Neural progenitor cell (in vitro differentiated cells): Measurements from ENCODE around the gene ZNF346. TPM values are rescaled to one million over a fixed set of nuclear protein-coding genes. Genes with fewer than 3 reads are reported as not detected.
"Not testable (repeated sequence)": the region's sequence is repeated elsewhere in the genome, so short reads cannot be mapped to it uniquely, and the experiment has no call there.

ENCODE experiments used
- DNase-seq: peaks from one replicate; pipeline ENCODE4 v3.0.0-alpha.2; 2016; ENCODE audit warnings: low spot score
- H2AFZ ChIP-seq: fragments of 200-600 bp; sonication (generic); replicated peaks from 2 replicates; pipeline ENCODE4 v1.6.1; 2016; ENCODE audit warnings: antibody characterized with exemption
- H3F3A ChIP-seq: fragments of 200-600 bp; sonication (generic); 2 replicates; pipeline ENCODE4 v1.6.1; 2016; ENCODE audit warnings: antibody characterized with exemption, low read depth
- H3K27ac ChIP-seq: fragments of 200-600 bp; sonication (generic); 2 replicates; pipeline ENCODE4 v1.5.1; 2016; ENCODE audit warnings: mild to moderate bottlenecking
- H3K27me3 ChIP-seq: fragments of 200-600 bp; sonication (generic); 2 replicates; pipeline ENCODE4 v1.6.1; 2016; ENCODE audit warnings: mild to moderate bottlenecking, moderate library complexity
- H3K36me3 ChIP-seq: fragments of 200-600 bp; sonication (generic); 2 replicates; pipeline ENCODE4 v1.5.1; 2016
- H3K4me1 ChIP-seq: fragments of 200-600 bp; sonication (generic); 2 replicates; pipeline ENCODE4 v1.6.1; 2016; ENCODE audit warnings: mixed run types
- H3K4me2 ChIP-seq: fragments of 200-600 bp; sonication (generic); 2 replicates; pipeline ENCODE4 v1.6.1; 2016
- H3K4me3 ChIP-seq: fragments of 200-600 bp; sonication (generic); 2 replicates; pipeline ENCODE4 v1.5.1; 2016
- H3K79me2 ChIP-seq: fragments of 200-600 bp; sonication (generic); 2 replicates; pipeline ENCODE4 v1.6.1; 2016; ENCODE audit warnings: low read depth
- H3K9ac ChIP-seq: fragments of 200-600 bp; sonication (generic); 2 replicates; pipeline ENCODE4 v1.6.1; 2016
- H3K9me3 ChIP-seq: fragments of 200-600 bp; sonication (generic); 2 replicates; pipeline ENCODE4 v1.5.1; 2016; ENCODE audit warnings: low read depth
- H4K20me1 ChIP-seq: fragments of 200-600 bp; sonication (generic); 2 replicates; pipeline ENCODE4 v1.6.1; 2016; ENCODE audit warnings: low read depth
- H3K27ac Mint-ChIP-seq: 3 replicates; pipeline ENCODE4 v1.8.0; 2021; ENCODE audit warnings: mixed read lengths
- H3K27me3 Mint-ChIP-seq: 2 replicates; pipeline ENCODE4 v1.8.0; 2022; ENCODE audit warnings: low read depth, mild to moderate bottlenecking, inconsistent platforms, moderate library complexity, mixed read lengths; ENCODE audit not compliant: insufficient read depth
- H3K36me3 Mint-ChIP-seq: 3 replicates; pipeline ENCODE4 v1.8.0; 2021; ENCODE audit warnings: mixed read lengths
- H3K4me1 Mint-ChIP-seq: 3 replicates; pipeline ENCODE4 v1.8.0; 2021; ENCODE audit warnings: mixed read lengths
- H3K4me3 Mint-ChIP-seq: 3 replicates; pipeline ENCODE4 v1.8.0; 2021; ENCODE audit warnings: mild to moderate bottlenecking, moderate library complexity, mixed read lengths
- H3K9me3 Mint-ChIP-seq: 3 replicates; pipeline ENCODE4 v1.8.0; 2020; ENCODE audit warnings: mixed read lengths
- EZH2 ChIP-seq: fragments of 200-600 bp; sonication (generic); IDR thresholded peaks from 2 replicates; pipeline ENCODE4 v1.6.1; 2017; ENCODE audit warnings: antibody characterized with exemption, mild to moderate bottlenecking, moderate library complexity
- EZH2phosphoT487 ChIP-seq: fragments of 200-600 bp; sonication (generic); IDR thresholded peaks from 2 replicates; pipeline ENCODE4 v1.6.1; 2017; ENCODE audit warnings: antibody characterized with exemption
- total RNA-seq: library from RNA; depleted of rRNA; stranded (reverse); fragments of >200 nt; gene quantifications from 2 replicates; pipeline ENCODE4 v1.2.3, GENCODE V29; 2015; ENCODE audit warnings: low replicate concordance
- TF ChIP-seq, protein P1 (sequence below): fragments of 200-600 bp; sonication (generic); IDR thresholded peaks from 2 replicates; pipeline ENCODE4 v1.5.1; 2017; ENCODE audit warnings: antibody characterized with exemption, mild to moderate bottlenecking

ZNF346 gene
- total RNA-seq, 1 donor from 2014 or later, result 28.2 TPM

- H3K27me3 ChIP-seq, H4K20me1 ChIP-seq, H3K27me3 Mint-ChIP-seq, H3K4me1 Mint-ChIP-seq, H3K9ac ChIP-seq, H3K27ac Mint-ChIP-seq, H3K4me2 ChIP-seq, H3F3A ChIP-seq, H3K27ac ChIP-seq, H3K4me3 ChIP-seq, H3K4me3 Mint-ChIP-seq, H3K4me1 ChIP-seq, H3K9me3 ChIP-seq, H2AFZ ChIP-seq, DNase-seq: not testable (repeated sequence)
- H3K79me2 ChIP-seq, result peaks cover 82% of the 10 kb centered on the region
- Mint-ChIP-seq H3K9me3 (peaks cover 30% of the 10 kb centered on the region), H3K36me3 (peaks cover 38% of the 10 kb centered on the region)
- peaks cover 13% of the 10 kb centered on the region for H3K36me3 ChIP-seq
Measured at GRCh38 chr5:176984176-176984575, 38.3 kb upstream of the ZNF346 start.

- TF ChIP-seq, protein P1, sequence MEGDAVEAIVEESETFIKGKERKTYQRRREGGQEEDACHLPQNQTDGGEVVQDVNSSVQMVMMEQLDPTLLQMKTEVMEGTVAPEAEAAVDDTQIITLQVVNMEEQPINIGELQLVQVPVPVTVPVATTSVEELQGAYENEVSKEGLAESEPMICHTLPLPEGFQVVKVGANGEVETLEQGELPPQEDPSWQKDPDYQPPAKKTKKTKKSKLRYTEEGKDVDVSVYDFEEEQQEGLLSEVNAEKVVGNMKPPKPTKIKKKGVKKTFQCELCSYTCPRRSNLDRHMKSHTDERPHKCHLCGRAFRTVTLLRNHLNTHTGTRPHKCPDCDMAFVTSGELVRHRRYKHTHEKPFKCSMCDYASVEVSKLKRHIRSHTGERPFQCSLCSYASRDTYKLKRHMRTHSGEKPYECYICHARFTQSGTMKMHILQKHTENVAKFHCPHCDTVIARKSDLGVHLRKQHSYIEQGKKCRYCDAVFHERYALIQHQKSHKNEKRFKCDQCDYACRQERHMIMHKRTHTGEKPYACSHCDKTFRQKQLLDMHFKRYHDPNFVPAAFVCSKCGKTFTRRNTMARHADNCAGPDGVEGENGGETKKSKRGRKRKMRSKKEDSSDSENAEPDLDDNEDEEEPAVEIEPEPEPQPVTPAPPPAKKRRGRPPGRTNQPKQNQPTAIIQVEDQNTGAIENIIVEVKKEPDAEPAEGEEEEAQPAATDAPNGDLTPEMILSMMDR, result no peak
- TF ChIP-seq EZH2phosphoT487 (no peak), EZH2 (no peak)
- H3K4me3 ChIP-seq, result no peak overlapping the region
- H2AFZ ChIP-seq, result no peak overlapping the region
- Mint-ChIP-seq H3K4me1 (no peaks in the 10 kb centered on the region), H3K9me3 (peaks cover 30% of the 10 kb centered on the region), H3K27ac (no peak overlapping the region), H3K4me3 (no peak overlapping the region), H3K27me3 (peaks cover 2% of the 10 kb centered on the region), H3K36me3 (peaks cover 30% of the 10 kb centered on the region)
- peaks cover 9% of the 10 kb centered on the region for H3K36me3 ChIP-seq
- H3K9me3 ChIP-seq, result peaks cover 6% of the 10 kb centered on the region
- H3K79me2 ChIP-seq, result peaks cover 91% of the 10 kb centered on the region
- H3K4me2 ChIP-seq, result no peak overlapping the region
- peaks cover 3% of the 10 kb centered on the region for H3F3A ChIP-seq
- H3K27ac ChIP-seq, result no peak overlapping the region
- no peak for DNase-seq
- no peaks in the 10 kb centered on the region for H3K4me1 ChIP-seq
- no peak overlapping the region for H3K9ac ChIP-seq
- H3K27me3 ChIP-seq, result no peaks in the 10 kb centered on the region
- H4K20me1 ChIP-seq, result no peaks in the 10 kb centered on the region
Measured at GRCh38 chr5:176985516-176985915, 37.0 kb upstream of the ZNF346 start.

- no peak for DNase-seq
- H3F3A ChIP-seq, result peaks cover 3% of the 10 kb centered on the region
- Mint-ChIP-seq H3K27me3 (peaks cover 2% of the 10 kb centered on the region), H3K27ac (no peak overlapping the region), H3K36me3 (peaks cover 32% of the 10 kb centered on the region), H3K9me3 (peaks cover 32% of the 10 kb centered on the region), H3K4me3 (no peak overlapping the region), H3K4me1 (no peaks in the 10 kb centered on the region)
- peaks cover 6% of the 10 kb centered on the region for H3K9me3 ChIP-seq
- H3K79me2 ChIP-seq, result peaks cover 96% of the 10 kb centered on the region
- H3K4me3 ChIP-seq, result no peak overlapping the region
- H3K36me3 ChIP-seq, result peaks cover 8% of the 10 kb centered on the region
- H4K20me1 ChIP-seq, result no peaks in the 10 kb centered on the region
- H3K27me3 ChIP-seq, result no peaks in the 10 kb centered on the region
- H2AFZ ChIP-seq, result no peak overlapping the region
- no peaks in the 10 kb centered on the region for H3K4me1 ChIP-seq
- H3K9ac ChIP-seq, result no peak overlapping the region
- TF ChIP-seq EZH2, result no peak
- no peak for TF ChIP-seq EZH2phosphoT487
- TF ChIP-seq, protein P1, result no peak
- H3K4me2 ChIP-seq, result no peak overlapping the region
- H3K27ac ChIP-seq, result no peak overlapping the region
Measured at GRCh38 chr5:176986280-176986679, 36.2 kb upstream of the ZNF346 start.

GRCh38 chr5:176987583-176987982 is 34.9 kb upstream of the ZNF346 start:
- Histone ChIP-seq H3K36me3 (no peaks in the 10 kb centered on the region), H3K79me2 (peaks cover 97% of the 10 kb centered on the region), H3K9ac (no peak overlapping the region), H2AFZ (no peak overlapping the region), H4K20me1 (no peaks in the 10 kb centered on the region), H3K27me3 (no peaks in the 10 kb centered on the region), H3K4me2 (no peak overlapping the region), H3K4me1 (no peaks in the 10 kb centered on the region), H3K4me3 (no peak overlapping the region), H3K9me3 (peaks cover 11% of the 10 kb centered on the region), H3F3A (peaks cover 3% of the 10 kb centered on the region), H3K27ac (no peak overlapping the region)
- no peak for DNase-seq
- H3K27ac Mint-ChIP-seq, result no peak overlapping the region
- peaks cover 23% of the 10 kb centered on the region for H3K36me3 Mint-ChIP-seq
- H3K4me1 Mint-ChIP-seq, result no peaks in the 10 kb centered on the region
- no peaks in the 10 kb centered on the region for H3K27me3 Mint-ChIP-seq
- H3K4me3 Mint-ChIP-seq, result no peak overlapping the region
- TF ChIP-seq EZH2phosphoT487 (no peak), EZH2 (no peak)
- TF ChIP-seq, protein P1, result no peak
- peaks cover 34% of the 10 kb centered on the region for H3K9me3 Mint-ChIP-seq

DNA sequence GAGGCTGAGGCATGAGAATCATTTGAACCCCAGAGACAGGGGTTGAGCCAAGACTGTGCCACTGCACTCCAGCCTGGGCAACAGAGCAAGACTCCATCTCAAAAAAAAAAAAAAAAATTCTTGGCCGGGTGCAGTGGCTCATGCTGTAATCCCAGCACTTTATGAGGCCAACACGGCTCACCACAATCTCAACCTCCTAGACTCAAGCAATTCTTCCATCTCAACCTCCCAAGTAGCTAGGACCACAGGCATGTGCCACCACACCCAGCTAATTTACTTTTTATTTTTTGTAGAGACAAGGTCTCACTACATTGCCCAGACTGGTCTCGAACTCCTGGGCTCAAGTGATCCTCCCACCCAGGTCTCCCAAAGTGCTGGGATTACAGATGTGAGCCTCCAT is 29.4 kb upstream of the ZNF346 start:
- not testable (repeated sequence) for H3K27ac Mint-ChIP-seq, H4K20me1 ChIP-seq, H3K4me1 Mint-ChIP-seq, H3K27me3 ChIP-seq, H3K4me1 ChIP-seq, DNase-seq, H3K4me3 ChIP-seq, H3K27me3 Mint-ChIP-seq, H3K9ac ChIP-seq, H3K4me3 Mint-ChIP-seq, H3K27ac ChIP-seq, H2AFZ ChIP-seq, H3K36me3 ChIP-seq, H3K4me2 ChIP-seq
- Mint-ChIP-seq H3K9me3 (peaks cover 41% of the 10 kb centered on the region), H3K36me3 (peaks cover 31% of the 10 kb centered on the region)
- H3F3A ChIP-seq, result peaks cover 28% of the 10 kb centered on the region
- peaks cover 100% of the 10 kb centered on the region for H3K79me2 ChIP-seq
- peaks cover 19% of the 10 kb centered on the region for H3K9me3 ChIP-seq
